ENCODE data around the gene PRDM2.

DNA sequence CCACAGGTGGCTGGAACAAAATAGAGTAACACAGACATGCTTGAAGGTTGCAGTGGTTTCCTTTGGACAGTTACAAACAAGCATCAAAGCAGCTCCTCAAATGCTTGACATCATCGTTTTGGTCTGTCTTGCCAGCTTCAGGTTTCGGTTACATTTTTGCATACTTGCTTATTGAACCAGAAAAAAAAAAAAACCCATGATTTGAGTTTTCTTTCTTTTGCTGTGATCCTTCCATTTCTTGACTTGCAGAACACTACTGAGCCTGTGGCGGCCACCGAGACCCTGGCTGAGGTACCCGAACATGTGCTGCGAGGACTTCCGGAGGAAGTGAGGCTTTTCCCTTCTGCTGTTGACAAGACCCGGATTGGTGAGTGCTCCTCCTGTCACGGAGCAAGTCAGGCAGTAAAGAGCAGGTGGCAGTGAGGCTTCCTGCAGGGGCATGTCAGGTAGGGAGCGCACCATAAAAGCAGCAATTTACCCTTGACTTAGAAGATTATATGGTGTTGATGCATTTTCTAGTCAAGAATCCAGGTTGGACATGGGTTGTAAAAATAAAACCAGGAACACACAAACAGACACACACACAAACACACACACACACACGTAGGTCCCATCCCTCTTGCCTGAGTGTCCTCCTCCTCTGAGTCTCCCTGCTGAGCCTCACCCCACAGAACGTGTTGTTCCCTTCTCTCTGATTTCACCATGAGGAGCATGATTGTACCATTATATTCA, 30.9 kb downstream of the PRDM2 start:
- TF ChIP-seq CTCF (conservative IDR thresholded peaks at IDR 0.05; ENCODE audit: low read depth, low read length) (no peak), EZH2 (IDR thresholded peaks at IDR 0.05; ENCODE audit: borderline replicate concordance, low read depth, low read length, poor library complexity, severe bottlenecking) (no peak)
